HG03139 (cell line): ENCODE results near the gene USP17L21.
"Not testable (repeated sequence)": the region's sequence is repeated elsewhere in the genome, so short reads cannot be mapped to it uniquely, and the experiment has no call there.

Source experiments
- ATAC-seq: cut with Tn5 transposase; IDR thresholded peaks from one replicate; pipeline ENCODE4 v1.9.1; 2021; ENCODE audit not compliant: unreplicated experiment

USP17L21 gene

GRCh38 chr4:9262572-9262971 is at the start of gene USP17L21:
USP17L21 (plus strand) TSS chr4:9262872; CDS start chr4:9262872, 0 bp downstream.
- ATAC-seq, result not testable (repeated sequence)

DNA sequence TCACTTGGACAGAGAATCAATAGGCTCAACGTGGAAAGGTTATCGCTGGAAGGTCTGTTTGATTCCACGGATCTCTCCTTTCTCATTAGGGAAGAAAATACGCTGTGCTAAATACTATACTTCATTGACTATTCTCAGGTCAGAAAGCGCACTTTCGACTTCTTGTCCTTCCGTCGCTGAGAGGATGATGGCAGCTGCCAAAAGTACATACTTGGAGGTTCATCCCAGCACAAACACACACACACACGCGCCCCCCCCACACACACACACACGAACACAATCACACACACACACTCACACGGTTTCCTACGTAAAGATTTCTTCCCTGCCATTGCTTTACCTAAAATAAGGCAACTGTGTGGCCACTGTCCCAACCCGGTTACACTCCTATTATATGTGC is 48.0 kb upstream of the USP17L21 start:
- not testable (repeated sequence) for ATAC-seq

DNA sequence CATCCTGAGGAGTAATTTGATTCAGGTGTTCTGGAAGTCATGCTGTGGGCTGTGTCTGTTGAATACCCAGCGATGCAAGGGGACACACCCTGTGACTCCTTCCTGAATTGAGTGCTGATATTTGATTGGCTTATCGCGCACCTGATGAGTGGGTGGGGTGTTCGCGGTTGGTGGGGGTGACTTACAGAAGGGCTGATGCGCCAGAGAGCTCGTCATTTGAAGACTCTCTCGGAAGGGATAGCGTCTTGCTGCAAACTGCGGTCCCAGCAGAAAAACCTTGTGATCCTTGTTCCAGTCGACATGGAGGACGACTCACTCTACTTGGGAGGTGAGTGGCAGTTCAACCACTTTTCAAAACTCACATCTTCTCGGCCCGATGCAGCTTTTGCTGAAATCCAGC is 47.6 kb upstream of the USP17L21 start, which contains the start of gene USP17L11:
USP17L11 (plus strand) TSS at position 301 of the 400 bp plus-strand sequence; CDS start at position 301, 0 bp downstream.
- ATAC-seq, result not testable (repeated sequence)

DNA sequence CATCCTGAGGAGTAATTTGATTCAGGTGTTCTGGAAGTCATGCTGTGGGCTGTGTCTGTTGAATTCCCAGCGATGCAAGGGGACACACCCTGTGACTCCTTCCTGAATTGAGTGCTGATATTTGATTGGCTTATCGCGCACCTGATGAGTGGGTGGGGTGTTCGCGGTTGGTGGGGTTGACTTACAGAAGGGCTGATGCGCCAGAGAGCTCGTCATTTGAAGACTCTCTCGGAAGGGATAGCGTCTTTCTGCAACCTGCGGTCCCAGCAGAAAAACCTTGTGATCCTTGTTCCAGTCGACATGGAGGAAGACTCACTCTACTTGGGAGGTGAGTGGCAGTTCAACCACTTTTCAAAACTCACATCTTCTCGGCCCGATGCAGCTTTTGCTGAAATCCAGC is 42.8 kb upstream of the USP17L21 start, which contains the start of gene USP17L12:
USP17L12 (plus strand) TSS at position 301 of the 400 bp plus-strand sequence; CDS start at position 301, 0 bp downstream.
- ATAC-seq, result not testable (repeated sequence)

DNA sequence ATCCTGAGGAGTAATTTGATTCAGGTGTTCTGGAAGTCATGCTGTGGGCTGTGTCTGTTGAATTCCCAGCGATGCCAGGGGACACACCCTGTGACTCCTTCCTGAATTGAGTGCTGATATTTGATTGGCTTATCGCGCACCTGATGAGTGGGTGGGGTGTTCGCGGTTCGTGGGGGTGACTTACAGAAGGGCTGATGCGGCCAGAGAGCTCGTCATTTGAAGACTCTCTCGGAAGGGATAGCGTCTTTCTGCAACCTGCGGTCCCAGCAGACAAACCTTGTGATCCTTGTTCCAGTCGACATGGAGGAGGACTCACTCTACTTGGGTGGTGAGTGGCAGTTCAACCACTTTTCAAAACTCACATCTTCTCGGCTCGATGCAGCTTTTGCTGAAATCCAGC is 38.1 kb upstream of the USP17L21 start, which contains the start of gene USP17L13:
USP17L13 (plus strand) TSS at position 301 of the 400 bp plus-strand sequence; CDS start at position 301, 0 bp downstream.
- not testable (repeated sequence) for ATAC-seq

DNA sequence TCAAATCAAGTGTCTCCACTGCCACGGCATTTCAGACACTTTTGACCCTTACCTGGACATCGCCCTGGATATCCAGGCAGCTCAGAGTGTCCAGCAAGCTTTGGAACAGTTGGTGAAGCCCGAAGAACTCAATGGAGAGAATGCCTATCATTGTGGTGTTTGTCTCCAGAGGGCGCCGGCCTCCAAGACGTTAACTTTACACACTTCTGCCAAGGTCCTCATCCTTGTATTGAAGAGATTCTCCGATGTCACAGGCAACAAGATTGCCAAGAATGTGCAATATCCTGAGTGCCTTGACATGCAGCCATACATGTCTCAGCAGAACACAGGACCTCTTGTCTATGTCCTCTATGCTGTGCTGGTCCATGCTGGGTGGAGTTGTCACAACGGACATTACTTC is 32.4 kb upstream of the USP17L21 start:
- not testable (repeated sequence) for ATAC-seq

- ATAC-seq, result not testable (repeated sequence)
Measured at GRCh38 chr4:9234085-9234484, 28.6 kb upstream of the USP17L21 start, which contains the start of gene USP17L15. USP17L15 (plus strand) TSS chr4:9234385; CDS start chr4:9234385, 0 bp downstream.

GRCh38 chr4:9238461-9238860 is 24.2 kb upstream of the USP17L21 start:
- not testable (repeated sequence) for ATAC-seq

DNA sequence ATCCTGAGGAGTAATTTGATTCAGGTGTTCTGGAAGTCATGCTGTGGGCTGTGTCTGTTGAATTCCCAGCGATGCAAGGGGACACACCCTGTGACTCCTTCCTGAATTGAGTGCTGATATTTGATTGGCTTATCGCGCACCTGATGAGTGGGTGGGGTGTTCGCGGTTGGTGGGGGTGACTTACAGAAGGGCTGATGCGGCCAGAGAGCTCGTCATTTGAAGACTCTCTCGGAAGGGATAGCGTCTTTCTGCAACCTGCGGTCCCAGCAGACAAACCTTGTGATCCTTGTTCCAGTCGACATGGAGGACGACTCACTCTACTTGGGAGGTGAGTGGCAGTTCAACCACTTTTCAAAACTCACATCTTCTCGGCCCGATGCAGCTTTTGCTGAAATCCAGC is 19.1 kb upstream of the USP17L21 start, which contains the start of gene USP17L17:
USP17L17 (plus strand) TSS at position 301 of the 400 bp plus-strand sequence; CDS start at position 301, 0 bp downstream.
- ATAC-seq, result not testable (repeated sequence)

- ATAC-seq, result not testable (repeated sequence)
Measured at GRCh38 chr4:9247953-9248680, 14.6 kb upstream of the USP17L21 start, which contains the start of gene USP17L18. USP17L18 (plus strand) TSS chr4:9248630; CDS start chr4:9248630, 0 bp downstream.

DNA sequence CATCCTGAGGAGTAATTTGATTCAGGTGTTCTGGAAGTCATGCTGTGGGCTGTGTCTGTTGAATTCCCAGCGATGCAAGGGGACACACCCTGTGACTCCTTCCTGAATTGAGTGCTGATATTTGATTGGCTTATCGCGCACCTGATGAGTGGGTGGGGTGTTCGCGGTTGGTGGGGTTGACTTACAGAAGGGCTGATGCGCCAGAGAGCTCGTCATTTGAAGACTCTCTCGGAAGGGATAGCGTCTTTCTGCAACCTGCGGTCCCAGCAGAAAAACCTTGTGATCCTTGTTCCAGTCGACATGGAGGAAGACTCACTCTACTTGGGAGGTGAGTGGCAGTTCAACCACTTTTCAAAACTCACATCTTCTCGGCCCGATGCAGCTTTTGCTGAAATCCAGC is 9.6 kb upstream of the USP17L21 start, which contains the start of gene USP17L19:
USP17L19 (plus strand) TSS at position 301 of the 400 bp plus-strand sequence; CDS start at position 301, 0 bp downstream.
- not testable (repeated sequence) for ATAC-seq

- ATAC-seq, result not testable (repeated sequence)
Measured at GRCh38 chr4:9257824-9258223, 4.8 kb upstream of the USP17L21 start, which contains the start of gene USP17L20. USP17L20 (plus strand) TSS chr4:9258124; CDS start chr4:9258124, 0 bp downstream.

DNA sequence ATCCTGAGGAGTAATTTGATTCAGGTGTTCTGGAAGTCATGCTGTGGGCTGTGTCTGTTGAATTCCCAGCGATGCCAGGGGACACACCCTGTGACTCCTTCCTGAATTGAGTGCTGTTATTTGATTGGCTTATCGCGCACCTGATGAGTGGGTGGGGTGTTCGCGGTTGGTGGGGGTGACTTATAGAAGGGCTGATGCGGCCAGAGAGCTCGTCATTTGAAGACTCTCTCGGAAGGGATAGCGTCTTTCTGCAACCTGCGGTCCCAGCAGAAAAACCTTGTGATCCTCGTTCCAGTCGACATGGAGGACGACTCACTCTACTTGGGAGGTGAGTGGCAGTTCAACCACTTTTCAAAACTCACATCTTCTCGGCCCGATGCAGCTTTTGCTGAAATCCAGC is 4.6 kb downstream of the USP17L21 start, which contains the start of gene USP17L22:
USP17L22 (plus strand) TSS at position 301 of the 400 bp plus-strand sequence; CDS start at position 301, 0 bp downstream.
- not testable (repeated sequence) for ATAC-seq

DNA sequence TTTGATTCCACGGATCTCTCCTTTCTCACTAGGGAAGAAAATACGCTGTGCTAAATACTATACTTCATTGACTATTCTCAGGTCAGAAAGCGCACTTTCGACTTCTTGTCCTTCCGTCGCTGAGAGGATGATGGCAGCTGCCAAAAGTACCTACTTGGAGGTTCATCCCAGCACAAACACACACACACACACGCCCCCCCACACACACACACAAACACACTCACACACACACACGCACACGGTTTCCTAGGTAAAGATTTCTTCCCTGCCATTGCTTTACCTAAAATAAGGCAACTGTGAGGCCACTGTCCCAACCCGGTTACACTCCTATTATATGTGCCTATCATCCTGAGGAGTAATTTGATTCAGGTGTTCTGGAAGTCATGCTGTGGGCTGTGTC is 9.0 kb downstream of the USP17L21 start:
- not testable (repeated sequence) for ATAC-seq
